Left lung (tissue), 10 donors: ENCODE data around the gene XAB2. TPM values are rescaled to one million over a fixed set of nuclear protein-coding genes. Genes with fewer than 3 reads are reported as not detected.

Source experiments
- ATAC-seq: fragments of 200-7000 bp; cut with Tn5 transposase; one replicate; pipeline ENCODE4 v1.9.1; 2020; ENCODE audit warnings: moderate library complexity
- DNase-seq, 4 donors: peaks; one replicate each; pipeline ENCODE4 v3.0.0-alpha.2; 2013 to 2020
- H3K27ac ChIP-seq, 2 donors: fragments of 200-600 bp; sonication (generic) in 1 of 2; one replicate each; pipeline versions ENCODE4 v1.5.0 to v1.8.0; 2020 to 2021
- H3K27me3 ChIP-seq, 2 donors: fragments of 200-600 bp; sonication (generic) in 1 of 2; one replicate each; pipeline versions ENCODE4 v1.5.0 to v1.8.0; 2020 to 2021
- H3K36me3 ChIP-seq, 2 donors: fragments of 200-600 bp; sonication (generic) in 1 of 2; one replicate each; pipeline versions ENCODE4 v1.5.0 to v1.8.0; 2020 to 2021
- H3K4me1 ChIP-seq, 2 donors: fragments of 200-600 bp; one replicate each; pipeline ENCODE4 v1.8.0; 2021
- H3K4me3 ChIP-seq, 2 donors: fragments of 200-600 bp; sonication (generic) in 1 of 2; one replicate each; pipeline versions ENCODE4 v1.5.0 to v1.8.0; 2020 to 2021; ENCODE audit warnings: mild to moderate bottlenecking in 1 of 2
- H3K9me3 ChIP-seq, 2 donors: fragments of 200-600 bp; sonication (generic) in 1 of 2; one replicate each; pipeline versions ENCODE4 v1.5.0 to v1.8.0; 2020 to 2021
- intact Hi-C, 2 donors: fragments of 100-400 bp; cut with DNase I; formaldehyde crosslinking; loops; one replicate each; pipeline versions ENCODE4 v1.11.2 to v1.14.2; 2022
- polyA plus RNA-seq, 6 donors: library from polyadenylated mRNA; unstranded; fragments of 120-200 nt; gene quantifications; one replicate each; pipeline ENCODE4 v1.2.1, GENCODE V29; 2013; ENCODE audit not compliant: insufficient read length in 6 of 6
- total RNA-seq, 2 donors: library from RNA; stranded (reverse); fragmentation: NEBNext Ultra II Directional; extraction: Animal tissue kit (Norgen Biotek cat#: 25700); gene quantifications; one replicate each; pipeline ENCODE4 v1.2.1, GENCODE V29; 2021
- TF ChIP-seq, protein P1 (sequence below), 2 donors: fragments of 200-600 bp; sonication (generic) in 1 of 2; IDR thresholded peaks; one replicate each; pipeline versions ENCODE4 v1.5.0 to v1.8.0; 2021; ENCODE audit warnings: antibody characterized with exemption in 2 of 2
- donor health status: DM: no; HTN: yes; CAD: no.
- donor health status: DM: no; HTN: no; CAD: no.

Gene XAB2
- total and polyA plus RNA-seq, 8 donors: 30.5 to 38.8 (median 32.5) TPM

DNA sequence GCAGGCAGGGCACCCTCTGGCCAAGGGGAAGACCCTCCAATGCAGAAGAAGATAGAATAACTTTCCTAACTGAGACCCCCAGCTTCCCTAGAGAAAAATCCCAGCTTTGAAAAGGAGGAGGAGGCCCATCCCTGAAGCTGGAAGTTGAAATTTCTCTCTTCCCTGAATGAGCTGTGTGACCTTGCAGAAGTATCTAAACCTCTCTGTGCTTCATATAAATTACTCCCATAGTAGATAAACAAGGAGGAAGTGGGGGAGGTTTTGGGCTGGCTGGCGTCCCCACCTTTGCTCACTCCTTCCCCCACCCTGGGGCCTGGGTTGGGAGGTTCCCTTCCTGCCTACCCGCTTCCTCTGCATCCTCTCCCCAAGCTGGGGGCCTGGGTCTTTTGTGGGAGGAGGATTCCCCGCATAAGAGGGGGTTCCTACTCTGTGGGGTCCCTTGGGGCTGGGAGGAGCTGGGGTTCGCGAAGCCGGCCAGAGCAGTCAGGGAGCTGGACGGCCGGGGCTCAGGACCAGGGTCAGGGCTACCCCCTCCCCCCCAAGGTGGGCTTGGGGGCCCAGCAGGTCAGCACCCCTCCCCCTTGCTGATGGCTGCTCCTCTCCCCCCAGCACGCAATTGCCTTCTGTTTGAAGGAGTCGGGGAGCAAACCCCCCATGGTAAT, 22.0 kb downstream of the XAB2 start:
- ATAC-seq (no peak), DNase-seq (no peak)
- Histone ChIP-seq H3K4me3 (no peak overlapping the region), H3K27me3 (peaks cover 0 to 24% of the 10 kb centered on the region in 2 donors), H3K4me1 (no peaks in the 10 kb centered on the region), H3K9me3 (no peaks in the 10 kb centered on the region), H3K27ac (no peak overlapping the region), H3K36me3 (peaks cover 0 to 18% of the 10 kb centered on the region in 2 donors)
- TF ChIP-seq, protein P1, sequence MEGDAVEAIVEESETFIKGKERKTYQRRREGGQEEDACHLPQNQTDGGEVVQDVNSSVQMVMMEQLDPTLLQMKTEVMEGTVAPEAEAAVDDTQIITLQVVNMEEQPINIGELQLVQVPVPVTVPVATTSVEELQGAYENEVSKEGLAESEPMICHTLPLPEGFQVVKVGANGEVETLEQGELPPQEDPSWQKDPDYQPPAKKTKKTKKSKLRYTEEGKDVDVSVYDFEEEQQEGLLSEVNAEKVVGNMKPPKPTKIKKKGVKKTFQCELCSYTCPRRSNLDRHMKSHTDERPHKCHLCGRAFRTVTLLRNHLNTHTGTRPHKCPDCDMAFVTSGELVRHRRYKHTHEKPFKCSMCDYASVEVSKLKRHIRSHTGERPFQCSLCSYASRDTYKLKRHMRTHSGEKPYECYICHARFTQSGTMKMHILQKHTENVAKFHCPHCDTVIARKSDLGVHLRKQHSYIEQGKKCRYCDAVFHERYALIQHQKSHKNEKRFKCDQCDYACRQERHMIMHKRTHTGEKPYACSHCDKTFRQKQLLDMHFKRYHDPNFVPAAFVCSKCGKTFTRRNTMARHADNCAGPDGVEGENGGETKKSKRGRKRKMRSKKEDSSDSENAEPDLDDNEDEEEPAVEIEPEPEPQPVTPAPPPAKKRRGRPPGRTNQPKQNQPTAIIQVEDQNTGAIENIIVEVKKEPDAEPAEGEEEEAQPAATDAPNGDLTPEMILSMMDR (IDR thresholded peaks at IDR 0.05): no peak
- intact Hi-C loops: no loop called here

DNA sequence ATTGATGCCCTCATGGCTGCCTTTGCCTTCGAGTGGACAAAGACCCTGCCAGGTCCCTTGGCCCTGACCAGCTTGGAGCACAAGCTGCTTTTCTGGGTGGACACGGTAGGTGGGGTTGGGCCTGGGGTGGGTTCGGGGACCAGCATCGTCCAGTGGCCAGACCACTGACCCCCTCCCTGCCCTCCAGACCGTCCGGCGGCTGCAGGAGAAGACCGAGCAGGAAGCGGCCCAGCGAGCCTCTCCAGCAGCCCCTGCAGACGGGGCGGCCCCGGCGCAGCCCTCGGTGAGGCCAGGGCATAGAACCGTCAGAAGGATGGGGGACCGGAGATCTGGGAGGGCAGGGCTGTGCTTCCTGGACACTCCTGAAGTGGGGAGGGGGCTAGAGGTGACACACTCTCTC, 23.1 kb downstream of the XAB2 start:
- no peak overlapping the region for H3K27ac ChIP-seq
- intact Hi-C loops: no loop called here
- H3K27me3 ChIP-seq: peaks cover 0 to 34% of the 10 kb centered on the region in 2 donors
- no peaks in the 10 kb centered on the region for H3K9me3 ChIP-seq
- TF ChIP-seq, protein P1 (IDR thresholded peaks at IDR 0.05): no peak
- H3K4me3 ChIP-seq: no peak overlapping the region
- no peaks in the 10 kb centered on the region for H3K4me1 ChIP-seq
- ATAC-seq (no peak), DNase-seq (no peak)
- H3K36me3 ChIP-seq: peaks cover 0 to 10% of the 10 kb centered on the region in 2 donors

DNA sequence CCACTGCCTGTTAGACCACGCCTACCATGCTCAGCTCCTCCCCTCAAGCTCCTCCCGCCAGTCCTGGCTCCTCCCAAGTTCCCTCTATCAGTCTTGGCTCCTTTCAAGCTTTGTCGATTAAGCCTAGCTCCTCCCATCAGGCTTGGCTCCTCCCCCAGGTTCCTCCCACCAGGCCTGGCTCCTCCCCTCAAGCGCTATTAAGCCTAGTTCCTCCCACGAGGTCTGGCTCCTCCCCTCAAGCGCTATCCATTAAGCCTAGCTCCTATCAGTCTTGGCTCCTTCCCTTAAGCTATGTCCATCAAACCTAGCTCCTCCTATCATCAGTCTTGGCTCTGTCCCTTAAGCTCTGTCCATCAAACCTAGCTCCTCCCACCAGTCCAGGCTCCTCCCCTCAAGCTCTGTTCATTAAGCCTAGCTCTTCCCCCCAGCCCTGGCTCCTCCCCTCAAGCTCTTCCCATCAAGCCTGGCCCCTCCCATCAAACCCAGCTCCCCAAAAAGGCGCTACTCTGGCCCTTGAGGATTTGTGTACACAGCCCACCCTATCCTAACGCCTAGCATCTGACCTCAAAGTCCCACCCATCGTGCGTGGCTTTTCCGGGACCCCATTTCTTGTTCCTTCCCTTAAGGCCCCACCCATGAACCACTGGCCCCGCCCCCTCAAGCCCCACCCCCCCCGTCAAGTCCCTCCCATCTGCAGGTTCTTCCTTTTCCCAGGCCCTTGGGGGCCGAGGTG, 23.7 kb downstream of the XAB2 start:
- intact Hi-C loops: no loop called here
- no peak for ATAC-seq
- no peaks in the 10 kb centered on the region for H3K9me3 ChIP-seq
- TF ChIP-seq, protein P1 (IDR thresholded peaks at IDR 0.05): no peak
- no peak overlapping the region for H3K4me3 ChIP-seq
- no peaks in the 10 kb centered on the region for H3K4me1 ChIP-seq
- peaks cover 0 to 36% of the 10 kb centered on the region in 2 donors for H3K27me3 ChIP-seq
- DNase-seq: no peak
- H3K27ac ChIP-seq: no peak overlapping the region
- H3K36me3 ChIP-seq: peaks cover 0 to 4% of the 10 kb centered on the region in 2 donors

DNA sequence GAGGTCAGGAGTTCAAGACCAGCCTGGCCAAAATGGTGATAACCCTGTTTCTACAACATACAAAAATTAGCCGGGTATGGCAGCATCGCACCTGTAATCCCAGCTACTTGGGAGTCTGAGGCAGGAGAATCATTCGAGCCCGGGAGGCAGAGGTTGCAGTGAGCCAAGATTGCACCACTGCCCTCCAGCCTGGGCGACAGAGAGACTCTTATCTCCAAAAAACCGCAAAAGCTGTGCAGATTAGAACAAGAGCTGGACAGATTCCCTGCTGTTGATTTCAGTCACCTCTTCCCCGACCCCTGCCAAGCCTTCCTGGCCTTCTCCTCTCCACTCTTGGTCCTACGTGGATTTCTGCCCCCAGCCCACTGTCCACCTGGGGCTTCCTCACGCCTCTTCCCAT, 25.4 kb downstream of the XAB2 start:
- intact Hi-C loops: no loop called here
- DNase-seq: no peak
- no peaks in the 10 kb centered on the region for H3K36me3 ChIP-seq
- peaks cover 0 to 37% of the 10 kb centered on the region in 2 donors for H3K27me3 ChIP-seq
- ATAC-seq: no peak
- H3K4me1 ChIP-seq: no peaks in the 10 kb centered on the region
- H3K27ac ChIP-seq: no peak overlapping the region
- H3K9me3 ChIP-seq: no peaks in the 10 kb centered on the region
- TF ChIP-seq, protein P1 (IDR thresholded peaks at IDR 0.05): no peak
- H3K4me3 ChIP-seq: no peak overlapping the region

DNA sequence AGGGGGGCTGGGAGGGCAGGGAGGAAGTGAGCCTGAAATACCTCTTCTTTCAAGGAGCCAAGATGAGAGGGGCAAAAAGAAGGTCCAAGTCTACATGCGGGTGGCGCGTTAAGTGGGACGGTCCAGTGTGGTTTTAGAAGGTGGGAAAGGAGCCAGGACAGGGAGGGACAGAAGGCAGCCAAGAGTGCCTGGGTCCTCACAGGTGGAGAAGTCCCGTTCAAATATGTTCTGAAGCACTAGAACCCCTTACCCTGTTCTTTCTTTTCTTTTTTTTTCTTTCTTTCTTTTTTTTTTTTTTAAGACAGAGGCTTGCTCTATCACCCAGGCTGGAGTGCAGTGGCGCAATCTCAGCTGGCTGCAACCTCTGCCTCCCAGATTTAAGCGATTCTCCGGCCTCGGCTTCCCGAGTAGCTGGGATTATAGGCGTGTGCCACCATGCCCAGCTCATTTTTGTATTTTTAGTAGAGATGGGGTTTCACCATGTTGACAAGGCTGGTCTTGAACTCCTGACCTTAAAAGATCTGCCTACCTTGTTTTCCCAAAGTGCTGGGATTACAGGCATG, 26.3 kb downstream of the XAB2 start:
- intact Hi-C loops: no loop called here
- no peak for DNase-seq
- H3K27ac ChIP-seq: peak overlapping the region in 1 of 2 donors; percentile 7
- H3K36me3 ChIP-seq: no peaks in the 10 kb centered on the region
- TF ChIP-seq, protein P1 (IDR thresholded peaks at IDR 0.05): no peak
- peaks cover 0 to 46% of the 10 kb centered on the region in 2 donors for H3K27me3 ChIP-seq
- H3K4me1 ChIP-seq: no peaks in the 10 kb centered on the region
- H3K4me3 ChIP-seq: no peak overlapping the region
- ATAC-seq: no peak
- H3K9me3 ChIP-seq: no peaks in the 10 kb centered on the region
